Testis (tissue), 3 donors: Measurements from ENCODE around the gene CELF6. TPM values are rescaled to one million over a fixed set of nuclear protein-coding genes. Genes with fewer than 3 reads are reported as not detected.
A peak's percentile ranks its signal among the peaks of the same experiment; 100 is the strongest.
"Not testable (repeated sequence)": the region's sequence is repeated elsewhere in the genome, so short reads cannot be mapped to it uniquely, and the experiment has no call there.

ENCODE experiments used
- DNase-seq: peaks from one replicate; pipeline ENCODE4 v3.0.0-alpha.2; 2019
- H3K27ac ChIP-seq, 2 donors: fragments of 200-600 bp; sonication (generic); one replicate each; pipeline ENCODE4 v1.5.1; 2019
- H3K27me3 ChIP-seq: fragments of 200-600 bp; sonication (generic); one replicate; pipeline ENCODE4 v1.5.1; 2019
- H3K36me3 ChIP-seq: fragments of 200-600 bp; sonication (generic); one replicate; pipeline ENCODE4 v1.5.1; 2017; ENCODE audit warnings: low read depth; ENCODE audit errors: missing control alignments
- H3K4me1 ChIP-seq: fragments of 200-600 bp; sonication (generic); one replicate; pipeline ENCODE4 v1.5.1; 2019
- H3K4me3 ChIP-seq, 2 donors: fragments of 200-600 bp; sonication (generic); one replicate each; pipeline ENCODE4 v1.5.1; 2017 to 2019
- H3K9me3 ChIP-seq: fragments of 200-600 bp; sonication (generic); one replicate; pipeline ENCODE4 v1.5.1; 2017
- CTCF ChIP-seq, 3 experiments: fragments of 450-650 bp in 2 of 3; fragments of 200-600 bp in 1 of 3; sonication (generic) in 1 of 3; IDR thresholded peaks; one replicate each; pipeline ENCODE4 v1.5.1; 2016 to 2019; ENCODE audit warnings: antibody characterized with exemption in 3 of 3, mild to moderate bottlenecking in 2 of 3, moderate library complexity in 1 of 3
- POLR2A ChIP-seq: fragments of 450-650 bp; IDR thresholded peaks from one replicate; pipeline ENCODE4 v1.6.1; 2017; ENCODE audit warnings: antibody characterized with exemption, mild to moderate bottlenecking, moderate library complexity
- WGBS, 2 donors: methylation state at CpG; one replicate each; pipeline ENCODE4 v1.1.5; 2018; 5-methylcytosine and 5-hydroxymethylcytosine counted together
- intact Hi-C: fragments of 100-400 bp; cut with DNase I; formaldehyde crosslinking; loops from one replicate; pipeline ENCODE4 v1.15.1; 2023; ENCODE audit warnings: low total_unique reads
- polyA plus RNA-seq: library from polyadenylated mRNA; stranded (reverse); fragments of 350-450 nt; fragmentation: Illumina TruSeq; extraction: RNeasy Lipid Tissue Mini Kit (QIAGEN cat#74804); gene quantifications from one replicate; pipeline ENCODE4 v1.2.3, GENCODE V29; 2014; ENCODE audit warnings: low read depth, low replicate concordance; ENCODE audit not compliant: insufficient read depth
- total RNA-seq, 2 donors: library from RNA; depleted of rRNA; stranded (reverse); fragments of >200 nt; gene quantifications; one replicate each; pipeline ENCODE4 v1.2.3, GENCODE V29; 2016

Gene CELF6
- total and polyA plus RNA-seq, 3 donors from 2014 or later = 10.1 to 22.0 (median 19.2) TPM

GRCh38 chr15:72278737-72279136 is 41.2 kb downstream of the CELF6 start:
- Histone ChIP-seq H3K4me1 (no peaks in the 10 kb centered on the region), H3K4me3 (no peak overlapping the region), H3K27ac (no peak overlapping the region), H3K9me3 (no peaks in the 10 kb centered on the region), H3K27me3 (no peaks in the 10 kb centered on the region), H3K36me3 (no peaks in the 10 kb centered on the region)
- TF ChIP-seq POLR2A (no peak), CTCF (IDR thresholded peaks at IDR 0.05) (no peak)
- intact Hi-C loops = loop anchor here (10.0 kb wide), 1 partner anchor 74 kb away; no protein-coding TSS in a partner anchor
- DNase-seq = no peak
- 83 to 100% methylated on average over 1 of the region's 1 CpG for WGBS, 2 donors

GRCh38 chr15:72276326-72276700 is 43.6 kb downstream of the CELF6 start:
- intact Hi-C loops = loop anchor here (10.0 kb wide), 1 partner anchor 72 kb away; no protein-coding TSS in a partner anchor
- H3K4me1 ChIP-seq = peaks cover 9% of the 10 kb centered on the region
- H3K4me3 ChIP-seq = no peak overlapping the region
- H3K9me3 ChIP-seq = no peaks in the 10 kb centered on the region
- no peaks in the 10 kb centered on the region for H3K36me3 ChIP-seq
- H3K27ac ChIP-seq = no peak overlapping the region
- TF ChIP-seq CTCF (IDR thresholded peaks at IDR 0.05) = no peak
- TF ChIP-seq POLR2A = no peak
- no peak for DNase-seq
- no peaks in the 10 kb centered on the region for H3K27me3 ChIP-seq

- DNase-seq = not testable (repeated sequence)
- intact Hi-C loops = loop anchor here (10.0 kb wide), 1 partner anchor 71 kb away; no protein-coding TSS in a partner anchor
Observed at GRCh38 chr15:72275635-72276325, 44.2 kb downstream of the CELF6 start.

GRCh38 chr15:72272997-72273352 is 47.0 kb downstream of the CELF6 start:
- Histone ChIP-seq H3K27ac (peak overlapping the region; percentile 26 to 92), H3K4me1 (peaks cover 19% of the 10 kb centered on the region), H3K4me3 (peak overlapping the region; percentile 81 to 89), H3K27me3 (no peaks in the 10 kb centered on the region), H3K9me3 (no peaks in the 10 kb centered on the region), H3K36me3 (no peaks in the 10 kb centered on the region)
- 16 to 33% methylated on average over 10 of the region's 10 CpGs for WGBS, 2 donors
- no peak for DNase-seq
- intact Hi-C loops = loop anchor here (2.0 to 10.0 kb wide), 2 partner anchors 42 to 68 kb away; partner anchors contain the start of gene PKM
- no peak for TF ChIP-seq POLR2A
- no peak for TF ChIP-seq CTCF (IDR thresholded peaks at IDR 0.05)

More at GRCh38 chr15:72275635-72276325, 44.2 kb downstream of the CELF6 start:
- H3K9me3 ChIP-seq, H3K27ac ChIP-seq, H3K36me3 ChIP-seq, H3K27me3 ChIP-seq, H3K4me3 ChIP-seq: not testable (repeated sequence)
- peaks cover 13% of the 10 kb centered on the region for H3K4me1 ChIP-seq

- H3K4me1 ChIP-seq = peaks cover 19% of the 10 kb centered on the region
- TF ChIP-seq CTCF (IDR thresholded peaks at IDR 0.05) (peak; percentile 75 to 95 (median 90)), POLR2A (no peak)
- DNase-seq = peak; percentile 97
- H3K27ac ChIP-seq = peak within 1 kb of the TSS; percentile 90 to 92
- no peaks in the 10 kb centered on the region for H3K27me3 ChIP-seq
- peak within 1 kb of the TSS; percentile 81 to 89 for H3K4me3 ChIP-seq
- no peaks in the 10 kb centered on the region for H3K36me3 ChIP-seq
- no peaks in the 10 kb centered on the region for H3K9me3 ChIP-seq
- intact Hi-C loops = loop anchor here (2.0 to 10.0 kb wide), 2 partner anchors 42 to 68 kb away; partner anchors contain the start of gene PKM
- WGBS, 2 donors = 0 to 2% methylated on average over 13 to 62 of the region's 82 CpGs
Observed at GRCh38 chr15:72272213-72272996, 47.6 kb downstream of the CELF6 start, which contains the start of gene PARP6. Gene PARP6, minus strand, starts transcription at chr15:72272554. Its CDS starts 5,077 bp downstream, at chr15:72267477.
